Left lung (tissue), 10 donors: Measurements from ENCODE around the gene FRYL. TPM values are rescaled to one million over a fixed set of nuclear protein-coding genes. Genes with fewer than 3 reads are reported as not detected.
"Not testable (repeated sequence)": the region's sequence is repeated elsewhere in the genome, so short reads cannot be mapped to it uniquely, and the experiment has no call there.

ENCODE experiments used
- ATAC-seq: fragments of 200-7000 bp; cut with Tn5 transposase; one replicate; pipeline ENCODE4 v1.9.1; 2020; ENCODE audit warnings: moderate library complexity
- DNase-seq, 4 donors: peaks; one replicate each; pipeline ENCODE4 v3.0.0-alpha.2; 2013 to 2020
- H3K27ac ChIP-seq, 2 donors: fragments of 200-600 bp; sonication (generic) in 1 of 2; one replicate each; pipeline versions ENCODE4 v1.5.0 to v1.8.0; 2020 to 2021
- H3K27me3 ChIP-seq, 2 donors: fragments of 200-600 bp; sonication (generic) in 1 of 2; one replicate each; pipeline versions ENCODE4 v1.5.0 to v1.8.0; 2020 to 2021
- H3K36me3 ChIP-seq, 2 donors: fragments of 200-600 bp; sonication (generic) in 1 of 2; one replicate each; pipeline versions ENCODE4 v1.5.0 to v1.8.0; 2020 to 2021
- H3K4me1 ChIP-seq, 2 donors: fragments of 200-600 bp; one replicate each; pipeline ENCODE4 v1.8.0; 2021
- H3K4me3 ChIP-seq, 2 donors: fragments of 200-600 bp; sonication (generic) in 1 of 2; one replicate each; pipeline versions ENCODE4 v1.5.0 to v1.8.0; 2020 to 2021; ENCODE audit warnings: mild to moderate bottlenecking in 1 of 2
- H3K9me3 ChIP-seq, 2 donors: fragments of 200-600 bp; sonication (generic) in 1 of 2; one replicate each; pipeline versions ENCODE4 v1.5.0 to v1.8.0; 2020 to 2021
- CTCF ChIP-seq, 2 donors: fragments of 200-600 bp; sonication (generic) in 1 of 2; IDR thresholded peaks; one replicate each; pipeline versions ENCODE4 v1.5.0 to v1.8.0; 2021; ENCODE audit warnings: antibody characterized with exemption in 2 of 2
- intact Hi-C, 2 donors: fragments of 100-400 bp; cut with DNase I; formaldehyde crosslinking; loops; one replicate each; pipeline versions ENCODE4 v1.11.2 to v1.14.2; 2022
- polyA plus RNA-seq, 6 donors: library from polyadenylated mRNA; unstranded; fragments of 120-200 nt; gene quantifications; one replicate each; pipeline ENCODE4 v1.2.1, GENCODE V29; 2013; ENCODE audit not compliant: insufficient read length in 6 of 6
- total RNA-seq, 2 donors: library from RNA; stranded (reverse); fragmentation: NEBNext Ultra II Directional; extraction: Animal tissue kit (Norgen Biotek cat#: 25700); gene quantifications; one replicate each; pipeline ENCODE4 v1.2.1, GENCODE V29; 2021
- donor health status: DM: no; HTN: yes; CAD: no.
- donor health status: DM: no; HTN: no; CAD: no.

The FRYL gene
- total and polyA plus RNA-seq, 8 donors: 41.9 to 72.7 (median 50.3) TPM

- Histone ChIP-seq H3K36me3 (no peaks in the 10 kb centered on the region), H3K27ac (no peak overlapping the region), H3K4me3 (no peak overlapping the region), H3K9me3 (no peaks in the 10 kb centered on the region), H3K27me3 (no peaks in the 10 kb centered on the region), H3K4me1 (peaks cover 0 to 21% of the 10 kb centered on the region in 2 donors)
- ATAC-seq (no peak), DNase-seq (no peak)
- intact Hi-C loops: no loop called here
- no peak for TF ChIP-seq CTCF (IDR thresholded peaks at IDR 0.05)
Observed at GRCh38 chr4:48686369-48686768, 93.7 kb downstream of the FRYL start.

GRCh38 chr4:48683784-48684666 is 96.1 kb downstream of the FRYL start:
- TF ChIP-seq CTCF (IDR thresholded peaks at IDR 0.05): no peak
- Histone ChIP-seq H3K4me1 (peaks cover 0 to 29% of the 10 kb centered on the region in 2 donors), H3K9me3 (no peaks in the 10 kb centered on the region), H3K27ac (no peak overlapping the region), H3K4me3 (no peak overlapping the region), H3K27me3 (no peaks in the 10 kb centered on the region), H3K36me3 (no peaks in the 10 kb centered on the region)
- intact Hi-C loops: no loop called here
- no peak for ATAC-seq
- DNase-seq: no peak

GRCh38 chr4:48682870-48683269 is 97.2 kb downstream of the FRYL start:
- intact Hi-C loops, ATAC-seq: not testable (repeated sequence)
- H3K4me1 ChIP-seq: peaks cover 0 to 29% of the 10 kb centered on the region in 2 donors

GRCh38 chr4:48681856-48682255 is 98.2 kb downstream of the FRYL start:
- Histone ChIP-seq H3K27ac (no peak overlapping the region), H3K4me1 (peaks cover 0 to 29% of the 10 kb centered on the region in 2 donors), H3K9me3 (no peaks in the 10 kb centered on the region), H3K36me3 (no peaks in the 10 kb centered on the region), H3K27me3 (no peaks in the 10 kb centered on the region), H3K4me3 (no peak overlapping the region)
- ATAC-seq (peak; percentile 74), DNase-seq (no peak)
- peak in 1 of 2 donors; percentile 17 for TF ChIP-seq CTCF (IDR thresholded peaks at IDR 0.05)
- intact Hi-C loops: no loop called here

More at GRCh38 chr4:48682870-48683269, 97.2 kb downstream of the FRYL start:
- H3K27ac ChIP-seq, H3K27me3 ChIP-seq, DNase-seq, H3K4me3 ChIP-seq, H3K36me3 ChIP-seq, H3K9me3 ChIP-seq: not testable (repeated sequence)

GRCh38 chr4:48680848-48681568 is 99.1 kb downstream of the FRYL start:
- Histone ChIP-seq H3K36me3 (no peaks in the 10 kb centered on the region), H3K27ac (no peak overlapping the region), H3K9me3 (no peaks in the 10 kb centered on the region), H3K4me1 (peaks cover 0 to 29% of the 10 kb centered on the region in 2 donors), H3K27me3 (no peaks in the 10 kb centered on the region), H3K4me3 (no peak overlapping the region)
- no peak for TF ChIP-seq CTCF (IDR thresholded peaks at IDR 0.05)
- intact Hi-C loops: no loop called here
- DNase-seq (no peak), ATAC-seq (no peak)
